K562 treated with DMSO at 1 percent for 24 hours (cell line): ENCODE results near the gene PPT2. TPM values are rescaled to one million over a fixed set of nuclear protein-coding genes. Genes with fewer than 3 reads are reported as not detected.

Experiments used
- total RNA-seq: library from RNA; unstranded; fragments of 300-600 nt; gene quantifications from 2 replicates; pipeline ENCODE4 v1.2.3, GENCODE V29; 2022; ENCODE audit warnings: low read depth; ENCODE audit not compliant: insufficient read depth

Gene PPT2
- total RNA-seq, result 38.4 and 44.1 TPM in 2 replicates

GRCh38 chr6:32153564-32154513 is at the start of gene PPT2:
Gene PPT2, plus strand, starts transcription at chr6:32154141. Its CDS starts 454 bp downstream, at chr6:32154595.

GRCh38 chr6:32109114-32109764 is 44.7 kb upstream of the PPT2 start, which contains the start of gene TNXB:
Gene TNXB, minus strand, starts transcription at chr6:32109338. Its CDS starts 11,140 bp downstream, at chr6:32098198.

GRCh38 chr6:32127717-32128592 is 26.0 kb upstream of the PPT2 start, which contains the start of gene ATF6B:
Gene ATF6B, minus strand, starts transcription at chr6:32128246. Its CDS starts 39 bp downstream, at chr6:32128207.

DNA sequence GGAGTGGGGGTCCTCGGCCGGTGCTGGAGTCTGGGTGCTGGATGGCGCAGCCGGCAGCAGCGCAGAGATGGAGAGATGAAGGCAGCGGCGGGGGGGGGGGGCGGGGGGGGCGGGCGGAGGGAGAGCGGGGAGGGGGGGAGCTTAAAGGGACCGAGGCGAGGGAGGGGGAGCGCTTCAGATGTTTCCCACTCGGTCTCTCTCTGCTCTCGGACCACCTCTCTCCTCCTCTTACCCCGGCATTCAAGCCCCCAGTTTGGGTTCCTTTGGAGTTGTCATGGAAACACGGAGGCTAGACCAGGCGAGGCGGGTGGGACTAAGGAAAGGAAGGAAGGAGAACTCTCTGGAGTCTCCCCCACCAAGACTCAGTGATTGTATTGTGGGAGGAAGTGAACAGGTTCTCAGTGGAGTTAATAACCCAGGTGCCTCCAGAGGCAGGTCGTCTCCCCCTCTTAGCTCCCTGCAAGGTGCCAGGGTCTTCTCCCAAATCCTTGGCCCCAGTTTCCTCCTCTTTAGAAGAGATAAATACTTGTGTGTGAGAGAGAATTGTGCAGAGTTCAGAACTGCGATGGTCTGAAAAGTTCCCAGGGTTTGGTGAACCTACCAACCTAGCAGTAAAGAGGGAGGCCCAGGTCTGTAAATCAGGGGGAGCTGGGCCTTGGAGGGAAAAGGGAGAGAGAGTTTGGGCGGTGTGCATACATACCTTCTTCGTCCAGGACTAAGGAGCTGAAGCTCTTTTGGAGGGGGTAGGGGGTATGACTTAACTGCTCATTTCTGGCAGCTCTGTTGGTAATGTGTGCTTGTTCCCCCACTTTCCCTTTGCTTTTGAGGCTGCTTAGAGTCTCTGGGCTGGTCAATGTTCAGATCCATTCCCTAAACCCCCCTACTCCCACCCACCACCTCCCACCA is 1.8 kb upstream of the PPT2 start, which contains the start of gene PRRT1:
PRRT1 (minus strand) TSS at position 77 of the 906 bp plus-strand sequence. CDS start 112 bp downstream, outside the sequence.

GRCh38 chr6:32164295-32164694 is 10.4 kb downstream of the PPT2 start, which contains the start of gene EGFL8:
Gene EGFL8, plus strand, starts transcription at chr6:32164595. Its CDS starts 1,571 bp downstream, at chr6:32166166.

DNA sequence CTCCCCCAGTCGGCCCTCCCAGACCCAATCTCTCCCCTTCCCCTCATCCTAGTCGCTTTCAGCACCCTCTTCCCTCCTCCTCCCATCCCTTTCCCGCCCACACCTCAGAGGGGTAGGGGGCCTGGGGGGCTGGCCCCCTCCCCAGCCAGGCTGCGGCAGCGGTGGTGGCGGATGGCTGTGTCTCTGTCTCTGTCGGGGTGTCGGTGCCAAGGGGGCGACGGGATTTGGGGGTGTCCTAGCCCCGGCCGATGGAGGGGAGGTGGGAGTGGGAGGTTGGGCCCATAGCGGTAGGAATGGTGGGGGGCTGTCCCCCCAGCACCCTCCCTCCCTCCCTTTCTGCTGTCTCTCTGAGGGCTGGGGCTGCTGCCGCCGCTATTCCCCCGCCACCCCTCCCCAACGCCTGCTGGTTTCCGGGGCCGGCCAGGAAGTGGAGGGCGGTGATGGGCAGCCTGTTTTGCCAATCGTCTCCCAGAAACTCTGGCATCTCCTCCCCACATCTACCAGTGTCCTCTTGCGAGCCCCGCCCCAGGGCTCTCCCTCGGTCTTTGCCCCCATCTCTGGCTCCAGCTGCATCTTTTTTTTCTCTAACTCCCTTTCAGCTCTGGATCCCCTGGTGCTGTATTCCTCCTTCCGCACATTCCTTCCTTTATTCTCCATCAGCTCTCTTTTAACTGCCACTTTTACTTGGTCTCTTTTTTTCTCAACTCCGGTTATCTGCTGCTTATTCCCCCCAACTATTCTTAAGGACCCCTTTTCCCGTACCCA is 22.0 kb downstream of the PPT2 start, which contains the start of gene AGPAT1:
AGPAT1 (minus strand) TSS at position 374 of the 765 bp plus-strand sequence. CDS start 4,588 bp downstream, outside the sequence.

GRCh38 chr6:32177788-32178546 is 24.0 kb downstream of the PPT2 start, which contains the start of gene RNF5:
Gene RNF5, plus strand, starts transcription at chr6:32178405. Its CDS starts 107 bp downstream, at chr6:32178512.

GRCh38 chr6:32184084-32184640 is 30.2 kb downstream of the PPT2 start, which contains the start of gene AGER:
Gene AGER, minus strand, starts transcription at chr6:32184253. Its CDS starts 31 bp downstream, at chr6:32184222.

GRCh38 chr6:32190054-32190851 is 36.3 kb downstream of the PPT2 start, which contains the start of gene PBX2:
Gene PBX2, minus strand, starts transcription at chr6:32190202. Its CDS starts 287 bp downstream, at chr6:32189915.

DNA sequence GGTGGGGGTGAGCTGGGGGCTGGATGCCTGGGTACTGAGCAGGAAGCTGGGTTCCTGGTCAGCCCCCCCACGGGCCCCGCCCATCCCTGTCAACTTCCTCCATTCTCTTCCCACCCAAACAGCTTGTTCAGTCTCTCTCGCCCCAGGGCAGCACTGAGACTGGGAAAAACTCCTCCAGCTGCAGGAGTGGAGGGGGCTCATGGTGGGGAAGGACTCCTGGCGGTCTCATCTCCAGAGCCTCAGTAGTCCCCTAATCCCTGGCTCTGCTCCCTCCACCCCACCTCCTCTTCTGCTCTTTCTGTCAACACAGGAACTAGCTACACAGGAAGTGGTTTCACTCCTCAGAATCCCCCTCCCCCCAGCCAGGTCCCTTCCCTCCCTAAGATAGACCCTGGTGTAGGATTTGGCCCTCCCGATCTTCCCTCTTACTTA is 38.7 kb downstream of the PPT2 start, which contains the start of gene GPSM3:
GPSM3 (minus strand) TSS at position 36 of the 432 bp plus-strand sequence. CDS start 130 bp downstream, outside the sequence.

Other genes starting within 250 kb of the PPT2 start
- 7.2 and 10.1 TPM in 2 replicates for gene C2, start 226.4 kb upstream of the PPT2 start, total RNA-seq
- gene CFB, start 208.0 kb upstream of the PPT2 start, total RNA-seq, result 2.5 and 2.8 TPM in 2 replicates
- 120 and 122 TPM in 2 replicates for gene NELFE, start 195.2 kb upstream of the PPT2 start, total RNA-seq
- 75.7 and 86.4 TPM in 2 replicates for gene SKIC2, start 195.0 kb upstream of the PPT2 start, total RNA-seq
- 23.3 and 24.2 TPM in 2 replicates for gene DXO, start 182.0 kb upstream of the PPT2 start, total RNA-seq
- 4.4 and 5.0 TPM in 2 replicates for gene C4A, start 172.1 kb upstream of the PPT2 start, total RNA-seq
- 3.8 and 7.6 TPM in 2 replicates for gene C4B, start 139.3 kb upstream of the PPT2 start, total RNA-seq
- 0.49 and 1.4 TPM in 2 replicates for gene CYP21A2, start 115.7 kb upstream of the PPT2 start, total RNA-seq
- gene TNXB, start 44.8 kb upstream of the PPT2 start, total RNA-seq, result 23.0 and 27.2 TPM in 2 replicates
- 120 and 121 TPM in 2 replicates for gene ATF6B, start 25.9 kb upstream of the PPT2 start, total RNA-seq
- gene FKBPL, start 23.9 kb upstream of the PPT2 start, total RNA-seq, result 19.9 and 22.7 TPM in 2 replicates
- gene PRRT1, start 2.2 kb upstream of the PPT2 start, total RNA-seq, result 7.6 and 8.4 TPM in 2 replicates
- 10.0 and 12.0 TPM in 2 replicates for gene EGFL8, start 10.5 kb downstream of the PPT2 start, total RNA-seq
- 167 and 178 TPM in 2 replicates for gene AGPAT1, start 21.9 kb downstream of the PPT2 start, total RNA-seq
- 253 and 277 TPM in 2 replicates for gene RNF5, start 24.3 kb downstream of the PPT2 start, total RNA-seq
- 4.7 and 8.9 TPM in 2 replicates for gene AGER, start 30.1 kb downstream of the PPT2 start, total RNA-seq
- 76.1 and 79.7 TPM in 2 replicates for gene PBX2, start 36.1 kb downstream of the PPT2 start, total RNA-seq
- 61.3 and 66.5 TPM in 2 replicates for gene GPSM3, start 38.5 kb downstream of the PPT2 start, total RNA-seq
- 2.8 and 2.9 TPM in 2 replicates for gene NOTCH4, start 69.9 kb downstream of the PPT2 start, total RNA-seq
- not detected in 2 replicates for gene TSBP1, start 217.8 kb downstream of the PPT2 start, total RNA-seq